Panc1 (cell line): ENCODE data around the gene TRIO.

ENCODE experiments used
- CTCF ChIP-seq: fragments of 450-650 bp; IDR thresholded peaks from 2 replicates; pipeline ENCODE4 v1.5.1; 2017; ENCODE audit warnings: mild to moderate bottlenecking
- POLR2AphosphoS5 ChIP-seq: IDR thresholded peaks from 2 replicates; pipeline ENCODE4 v1.6.1; 2012; ENCODE audit warnings: mild to moderate bottlenecking, low read depth, low read length, moderate library complexity

GRCh38 chr5:14373685-14374084 is 230.5 kb downstream of the TRIO start:
- TF ChIP-seq POLR2AphosphoS5 = no peak
- TF ChIP-seq CTCF = no peak
